GM12875 (cell line): ENCODE data around the gene SRGAP1.

Experiments used
- H3K4me3 ChIP-seq: one replicate; pipeline ENCODE4 v1.5.1; 2011; ENCODE audit warnings: low read depth, low read length, control low read depth
- TF ChIP-seq, protein P1 (sequence below): IDR thresholded peaks from 2 replicates; pipeline ENCODE4 v1.5.1; 2011; ENCODE audit warnings: low read depth, mild to moderate bottlenecking, control low read depth, inconsistent platforms, low read length, moderate library complexity, borderline replicate concordance; ENCODE audit not compliant: insufficient read depth

SRGAP1 gene

DNA sequence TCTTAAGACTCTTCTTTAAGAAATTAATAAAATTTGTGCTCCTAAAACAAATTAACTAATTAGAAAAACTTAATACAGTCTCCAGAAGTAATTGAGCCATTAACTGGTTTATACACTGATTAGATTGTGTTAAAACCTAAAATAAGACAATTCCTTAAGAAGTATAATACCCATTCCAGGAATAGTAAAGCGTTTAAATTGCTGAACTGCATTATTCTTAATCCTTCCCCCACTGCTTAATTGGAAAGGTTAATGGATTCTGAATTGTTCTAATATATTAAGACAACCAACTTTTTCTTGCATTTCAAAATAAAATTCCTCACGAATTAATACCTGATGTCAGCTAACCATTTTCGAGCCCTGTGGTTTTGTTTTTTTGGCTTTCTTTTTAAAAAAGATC lies 249.2 kb downstream of the SRGAP1 start:
- no peak overlapping the region for H3K4me3 ChIP-seq
- TF ChIP-seq, protein P1, sequence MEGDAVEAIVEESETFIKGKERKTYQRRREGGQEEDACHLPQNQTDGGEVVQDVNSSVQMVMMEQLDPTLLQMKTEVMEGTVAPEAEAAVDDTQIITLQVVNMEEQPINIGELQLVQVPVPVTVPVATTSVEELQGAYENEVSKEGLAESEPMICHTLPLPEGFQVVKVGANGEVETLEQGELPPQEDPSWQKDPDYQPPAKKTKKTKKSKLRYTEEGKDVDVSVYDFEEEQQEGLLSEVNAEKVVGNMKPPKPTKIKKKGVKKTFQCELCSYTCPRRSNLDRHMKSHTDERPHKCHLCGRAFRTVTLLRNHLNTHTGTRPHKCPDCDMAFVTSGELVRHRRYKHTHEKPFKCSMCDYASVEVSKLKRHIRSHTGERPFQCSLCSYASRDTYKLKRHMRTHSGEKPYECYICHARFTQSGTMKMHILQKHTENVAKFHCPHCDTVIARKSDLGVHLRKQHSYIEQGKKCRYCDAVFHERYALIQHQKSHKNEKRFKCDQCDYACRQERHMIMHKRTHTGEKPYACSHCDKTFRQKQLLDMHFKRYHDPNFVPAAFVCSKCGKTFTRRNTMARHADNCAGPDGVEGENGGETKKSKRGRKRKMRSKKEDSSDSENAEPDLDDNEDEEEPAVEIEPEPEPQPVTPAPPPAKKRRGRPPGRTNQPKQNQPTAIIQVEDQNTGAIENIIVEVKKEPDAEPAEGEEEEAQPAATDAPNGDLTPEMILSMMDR = no peak

DNA sequence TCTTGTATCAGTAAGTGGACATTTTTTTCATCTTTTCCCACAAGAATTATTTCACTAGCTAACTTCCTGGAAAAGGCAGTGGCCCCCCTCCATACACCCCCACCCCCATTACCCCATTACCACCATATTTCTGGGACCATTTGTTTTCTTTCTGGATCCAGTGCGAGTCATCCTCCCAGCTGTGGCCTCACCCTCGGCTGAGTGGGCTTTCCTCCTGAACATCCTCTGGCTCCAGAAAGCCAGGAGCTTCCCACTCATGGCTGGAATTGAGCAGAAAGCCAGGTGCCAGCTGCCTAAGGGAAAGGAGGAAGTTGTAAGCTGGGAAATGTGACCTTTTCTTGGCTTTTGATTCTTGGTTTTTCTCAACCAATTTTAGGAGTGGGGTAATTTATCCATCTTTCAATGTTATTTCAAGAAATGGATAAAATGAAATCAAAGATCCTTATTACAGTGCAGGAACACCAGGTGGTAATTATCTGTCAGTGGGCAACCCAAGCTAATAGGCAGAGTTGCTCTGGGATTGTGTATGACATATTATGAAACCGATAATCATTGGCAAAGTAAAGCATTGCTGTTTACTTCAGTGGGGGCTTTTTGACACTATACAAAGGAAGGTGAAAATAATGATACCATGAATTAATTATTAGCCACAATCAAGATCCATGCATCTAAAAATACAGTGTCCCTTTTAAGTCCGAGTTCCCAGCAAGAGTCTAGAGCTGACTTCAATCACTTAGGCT lies 253.0 kb downstream of the SRGAP1 start:
- H3K4me3 ChIP-seq = no peak overlapping the region
- TF ChIP-seq, protein P1 = no peak

DNA sequence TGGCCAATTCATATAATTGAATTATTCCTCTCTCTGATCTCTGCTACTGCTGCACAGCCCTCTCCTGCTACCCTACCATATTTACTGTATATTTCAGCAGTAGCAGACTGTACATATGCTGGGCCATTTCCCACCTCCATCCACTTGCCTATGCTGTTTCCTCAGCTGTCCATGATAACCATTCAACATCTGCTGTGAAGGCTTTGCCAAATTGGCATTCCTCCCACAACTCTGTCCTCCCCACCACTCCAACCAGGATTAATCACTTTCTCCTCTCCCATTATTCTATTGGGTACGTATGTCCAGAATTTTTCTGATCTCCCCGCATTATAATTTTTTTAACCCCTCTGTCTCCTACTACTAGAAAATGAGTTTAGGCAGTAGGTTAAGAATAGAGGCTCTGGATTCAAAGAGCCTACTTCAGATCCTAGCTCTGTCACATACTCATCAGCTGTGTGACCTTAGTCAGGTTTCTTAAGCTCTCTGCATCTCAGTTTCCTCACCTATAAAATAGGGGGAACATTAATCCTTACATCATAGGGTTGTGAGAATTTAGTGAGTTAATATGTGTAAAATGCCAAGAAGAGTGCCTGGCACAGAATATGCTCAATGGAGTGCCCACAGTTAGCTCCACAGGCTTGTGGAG lies 254.3 kb downstream of the SRGAP1 start:
- H3K4me3 ChIP-seq = no peak overlapping the region
- TF ChIP-seq, protein P1 = no peak

DNA sequence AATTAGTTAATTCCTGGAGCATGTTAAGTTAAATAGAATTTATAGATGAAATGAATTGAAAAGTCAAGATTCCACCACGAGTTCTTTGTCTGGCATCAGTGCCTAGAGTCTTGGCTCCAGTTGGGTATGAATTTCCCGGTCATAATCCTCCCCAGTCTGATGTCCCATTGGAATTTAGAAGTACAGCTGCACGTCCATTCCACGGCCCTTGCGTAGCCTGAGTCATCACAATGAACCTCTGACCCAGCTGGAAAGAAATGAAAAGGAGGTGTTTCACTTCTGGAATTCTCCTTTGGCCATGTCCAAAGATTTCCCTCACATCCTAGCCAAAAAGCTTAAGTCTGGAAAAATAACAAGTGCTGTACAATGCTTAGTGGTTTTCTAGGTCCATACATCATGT lies 254.9 kb downstream of the SRGAP1 start:
- TF ChIP-seq, protein P1 = no peak
- H3K4me3 ChIP-seq = no peak overlapping the region

DNA sequence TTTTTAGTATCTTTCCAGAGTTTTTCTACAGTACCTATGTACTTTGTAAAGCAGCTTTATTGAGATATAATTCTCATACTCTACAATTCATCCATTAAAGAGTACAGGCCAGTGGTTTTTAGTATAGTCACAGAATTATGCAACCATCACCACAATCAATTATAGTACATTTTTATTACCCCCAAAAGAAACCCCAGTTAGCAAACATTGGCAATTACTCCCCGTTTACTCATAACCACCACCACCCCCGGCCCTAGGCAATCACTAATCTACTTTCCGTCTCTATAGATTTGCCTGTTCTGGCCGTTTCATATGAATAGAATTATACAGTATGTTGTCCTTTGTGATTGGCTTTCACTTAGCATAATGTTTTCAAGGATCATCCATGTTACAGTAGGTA lies 257.8 kb downstream of the SRGAP1 start:
- no peak overlapping the region for H3K4me3 ChIP-seq
- TF ChIP-seq, protein P1 = no peak

DNA sequence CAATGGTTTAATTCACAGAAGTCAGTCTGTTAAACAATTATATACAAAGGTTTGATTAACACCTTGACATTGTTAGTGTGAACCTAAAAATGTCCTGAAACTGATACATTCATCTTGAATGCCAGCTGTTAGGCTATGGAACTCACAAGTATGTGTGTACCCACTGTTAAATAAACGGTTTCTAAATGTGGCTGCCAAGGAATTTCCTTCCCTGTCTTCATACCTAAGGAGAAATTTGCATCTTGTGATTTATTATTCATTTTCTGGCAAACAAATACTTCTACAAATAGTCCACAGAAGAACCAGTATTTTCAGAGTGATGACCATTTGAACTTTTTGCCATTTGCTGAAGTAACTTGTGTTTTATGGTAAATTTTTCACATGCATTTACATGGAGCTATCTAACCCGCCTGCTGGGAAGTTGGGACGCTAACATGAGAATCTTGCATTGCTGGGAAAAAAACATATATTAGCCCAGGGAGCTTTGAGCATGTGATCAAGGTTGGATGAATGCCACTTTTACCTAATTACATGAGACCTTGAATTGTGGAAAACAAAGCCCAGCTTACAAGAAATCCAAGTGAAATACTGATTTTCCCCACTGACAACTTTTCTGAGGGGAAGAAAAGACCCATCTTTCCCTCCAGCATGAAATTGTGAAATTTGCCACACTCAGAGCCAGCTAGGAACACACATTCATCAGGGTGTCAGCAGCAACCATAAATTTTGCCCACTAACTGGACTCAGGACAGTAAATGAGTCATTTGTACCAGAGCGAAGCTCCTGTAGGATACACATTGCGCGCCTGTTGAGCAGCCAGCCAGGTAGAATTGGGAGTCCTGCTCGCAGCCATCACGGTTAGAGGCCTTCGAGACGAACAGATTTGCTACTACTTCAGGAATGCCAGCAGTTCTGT lies 259.6 kb downstream of the SRGAP1 start:
- no peak overlapping the region for H3K4me3 ChIP-seq
- TF ChIP-seq, protein P1 = no peak

DNA sequence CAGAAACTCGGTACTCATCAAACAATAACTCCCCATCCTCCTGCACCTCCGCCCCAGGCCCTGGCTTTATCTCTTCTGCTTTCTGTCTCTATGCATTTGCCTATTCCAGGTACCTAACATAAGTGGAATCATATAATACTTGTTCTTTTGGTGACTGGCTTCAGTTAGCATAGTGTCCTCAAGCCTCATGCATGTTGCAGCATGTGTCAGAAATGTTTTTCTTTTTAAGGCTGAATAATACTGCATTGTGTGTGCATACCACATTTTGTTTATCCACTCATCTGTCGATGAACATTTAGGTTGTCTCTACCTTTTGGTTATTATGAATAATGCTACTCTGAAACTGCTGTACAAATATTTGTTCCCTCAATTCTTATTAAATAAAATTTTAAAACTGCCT lies 260.5 kb downstream of the SRGAP1 start:
- TF ChIP-seq, protein P1 = no peak
- no peak overlapping the region for H3K4me3 ChIP-seq
